Keratinocyte (primary cell): ENCODE data around the gene CIRBP.

Experiments
- EZH2 ChIP-seq: IDR thresholded peaks from one replicate; pipeline ENCODE4 v1.6.1; 2012; ENCODE audit warnings: inconsistent platforms, mild to moderate bottlenecking, low read length, moderate library complexity
- TF ChIP-seq, protein P1 (sequence below), 3 experiments: IDR thresholded peaks in 1 of 3; conservative IDR thresholded peaks in 1 of 3; optimal IDR thresholded peaks in 1 of 3; 2 replicates in 2 of 3; 3 replicates in 1 of 3; pipeline versions ENCODE3 to v1.5.1; 2011; ENCODE audit warnings: low read length in 3 of 3, mild to moderate bottlenecking in 3 of 3, moderate library complexity in 2 of 3, control low read depth in 1 of 3, inconsistent platforms in 1 of 3; ENCODE audit not compliant: insufficient read depth in 2 of 3; ENCODE audit errors: extremely low read depth in 1 of 3

DNA sequence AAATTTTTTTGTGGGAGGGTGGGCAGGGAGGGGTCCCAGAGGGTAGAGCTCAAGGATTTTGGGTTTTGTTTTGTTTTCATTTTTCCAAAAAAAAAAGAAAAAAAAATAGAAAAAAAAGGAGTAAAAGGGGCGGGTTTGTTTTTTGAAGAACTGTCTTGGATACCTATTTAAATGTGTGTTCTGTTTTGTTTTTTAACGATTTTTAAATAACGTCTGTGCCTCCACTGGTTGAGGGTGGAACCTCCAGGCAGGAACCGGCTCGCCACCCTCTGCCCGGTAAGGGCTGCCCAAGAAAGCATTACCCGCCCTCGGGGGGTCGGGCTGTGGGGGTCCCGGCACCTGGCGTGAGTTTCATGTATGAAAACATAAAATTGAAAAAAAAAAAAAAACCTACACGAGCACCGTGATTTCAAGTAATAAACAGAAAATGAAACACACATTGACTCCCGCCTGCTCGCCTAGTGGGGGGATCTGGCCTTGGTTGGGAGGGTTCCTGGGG is 10.4 kb upstream of the CIRBP start:
- TF ChIP-seq, protein P1, sequence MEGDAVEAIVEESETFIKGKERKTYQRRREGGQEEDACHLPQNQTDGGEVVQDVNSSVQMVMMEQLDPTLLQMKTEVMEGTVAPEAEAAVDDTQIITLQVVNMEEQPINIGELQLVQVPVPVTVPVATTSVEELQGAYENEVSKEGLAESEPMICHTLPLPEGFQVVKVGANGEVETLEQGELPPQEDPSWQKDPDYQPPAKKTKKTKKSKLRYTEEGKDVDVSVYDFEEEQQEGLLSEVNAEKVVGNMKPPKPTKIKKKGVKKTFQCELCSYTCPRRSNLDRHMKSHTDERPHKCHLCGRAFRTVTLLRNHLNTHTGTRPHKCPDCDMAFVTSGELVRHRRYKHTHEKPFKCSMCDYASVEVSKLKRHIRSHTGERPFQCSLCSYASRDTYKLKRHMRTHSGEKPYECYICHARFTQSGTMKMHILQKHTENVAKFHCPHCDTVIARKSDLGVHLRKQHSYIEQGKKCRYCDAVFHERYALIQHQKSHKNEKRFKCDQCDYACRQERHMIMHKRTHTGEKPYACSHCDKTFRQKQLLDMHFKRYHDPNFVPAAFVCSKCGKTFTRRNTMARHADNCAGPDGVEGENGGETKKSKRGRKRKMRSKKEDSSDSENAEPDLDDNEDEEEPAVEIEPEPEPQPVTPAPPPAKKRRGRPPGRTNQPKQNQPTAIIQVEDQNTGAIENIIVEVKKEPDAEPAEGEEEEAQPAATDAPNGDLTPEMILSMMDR (optimal IDR thresholded peaks at IDR 0.05 in 1 of 3, IDR thresholded peaks at IDR 0.05 in 1 of 3, conservative IDR thresholded peaks at IDR 0.05 in 1 of 3; ENCODE audit: extremely low read depth in 1 of 3, insufficient read depth in 2 of 3, low read length in 3 of 3), result no peak
- TF ChIP-seq EZH2, result no peak
